ENCODE measurements around the gene BORCS6.

DNA sequence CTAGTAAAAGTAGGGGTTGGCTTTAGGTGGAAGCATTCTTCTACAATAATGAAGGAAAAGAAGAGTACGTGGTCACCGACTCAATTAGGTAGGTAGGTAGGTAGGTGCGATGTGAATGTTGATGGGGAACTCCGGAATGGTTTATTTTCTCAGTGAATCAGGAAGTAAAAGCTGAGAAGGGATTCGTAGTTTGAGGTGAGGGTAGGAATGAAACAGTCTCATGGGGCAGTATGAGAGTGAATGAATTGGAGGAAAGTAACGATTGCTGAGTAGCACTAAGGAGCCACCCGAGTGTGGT, 51.7 kb downstream of the BORCS6 start:
- no peak for TF ChIP-seq POLR2A (IDR thresholded peaks at IDR 0.05; ENCODE audit: low read length)
- no peak for TF ChIP-seq GATA1 (IDR thresholded peaks at IDR 0.05; ENCODE audit: low read depth, low read length)

Data from erythroblast (primary cell).